Large intestine (tissue), 3 donors: ENCODE results near the gene M6PR. TPM values are rescaled to one million over a fixed set of nuclear protein-coding genes. Genes with fewer than 3 reads are reported as not detected.

Source experiments
- DNase-seq, 2 donors: peaks; one replicate each; pipeline versions ENCODE4 v3.0.0 to v3.0.0-alpha.2; 2013
- H3K27ac ChIP-seq: one replicate; pipeline ENCODE4 v1.5.1; 2013; ENCODE audit warnings: low read length
- H3K27me3 ChIP-seq: 2 replicates; pipeline ENCODE4 v1.6.1; 2013; ENCODE audit warnings: low read length; ENCODE audit not compliant: control insufficient read depth, insufficient read depth
- H3K36me3 ChIP-seq: 2 replicates; pipeline ENCODE4 v1.6.1; 2013; ENCODE audit warnings: low read length; ENCODE audit not compliant: control insufficient read depth, insufficient read depth
- H3K4me1 ChIP-seq: one replicate; pipeline ENCODE4 v1.6.1; 2013; ENCODE audit warnings: low read length; ENCODE audit not compliant: control insufficient read depth, insufficient read depth
- H3K4me3 ChIP-seq: one replicate; pipeline ENCODE4 v1.5.1; 2013; ENCODE audit warnings: low read length
- H3K9me3 ChIP-seq: one replicate; pipeline ENCODE4 v1.6.1; 2013; ENCODE audit warnings: mild to moderate bottlenecking, low read depth, low read length, moderate library complexity; ENCODE audit not compliant: control insufficient read depth
- WGBS: methylation state at CpG from one replicate; pipeline ENCODE4 v1.1.5; 2013; ENCODE audit warnings: low lambda C conversion rate; ENCODE audit not compliant: insufficient coverage; 5-methylcytosine and 5-hydroxymethylcytosine counted together
- polyA plus RNA-seq: library from polyadenylated mRNA; unstranded; fragments of 120-200 nt; gene quantifications from one replicate; pipeline ENCODE4 v1.2.1, GENCODE V29; 2013

M6PR gene
- polyA plus RNA-seq, 1 donor, result 147 TPM

DNA sequence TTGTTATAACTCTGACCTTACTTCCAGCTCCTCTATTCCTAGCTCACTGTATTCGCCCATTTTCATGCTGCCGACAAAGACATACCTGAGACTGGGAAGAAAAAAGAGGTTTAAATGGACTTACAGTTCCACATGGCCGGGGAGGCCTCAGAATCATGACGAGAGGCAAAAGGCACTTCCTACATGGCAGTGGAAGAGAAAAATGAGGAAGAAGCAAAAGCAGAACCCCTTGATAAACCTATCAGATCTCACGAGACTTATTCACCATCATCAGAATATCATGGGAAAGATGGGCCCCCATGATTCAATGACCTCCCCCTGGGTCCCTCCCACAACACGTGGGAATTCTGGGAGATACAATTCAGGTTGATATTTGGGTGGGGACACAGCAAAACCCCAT lies 49.6 kb downstream of the M6PR start:
- H3K36me3 ChIP-seq, result no peaks in the 10 kb centered on the region
- H3K27me3 ChIP-seq, result no peaks in the 10 kb centered on the region
- no peaks in the 10 kb centered on the region for H3K9me3 ChIP-seq
- H3K4me3 ChIP-seq, result no peak overlapping the region
- H3K27ac ChIP-seq, result no peak overlapping the region
- H3K4me1 ChIP-seq, result no peaks in the 10 kb centered on the region
- DNase-seq, result no peak
- no CpG with 5 or more reads among the region's 6 CpGs for WGBS

- DNase-seq, result no peak
- no CpG with 5 or more reads among the region's 7 CpGs for WGBS
Observed at GRCh38 chr12:8897081-8897480, 52.4 kb downstream of the M6PR start.

DNA sequence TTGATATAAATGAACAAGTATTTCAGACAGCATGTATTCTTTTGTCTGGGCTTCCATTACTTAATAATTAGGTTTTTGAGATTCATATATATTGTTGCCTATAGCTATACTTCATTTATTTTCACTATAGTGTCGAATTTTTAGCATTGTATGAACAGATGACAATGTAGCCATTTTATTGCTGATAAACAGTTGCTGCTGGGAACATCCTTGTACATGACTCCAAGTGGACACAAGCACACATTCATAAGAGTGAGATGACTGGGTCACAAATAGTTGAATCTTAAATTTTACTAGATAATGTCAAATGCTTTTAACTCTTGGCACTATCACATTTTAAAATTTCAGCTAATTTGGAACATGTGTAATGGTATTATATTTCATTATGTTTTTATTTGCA lies 54.5 kb downstream of the M6PR start:
- Histone ChIP-seq H3K4me3 (no peak overlapping the region), H3K27me3 (no peaks in the 10 kb centered on the region), H3K4me1 (no peaks in the 10 kb centered on the region), H3K9me3 (no peaks in the 10 kb centered on the region), H3K27ac (no peak overlapping the region), H3K36me3 (no peaks in the 10 kb centered on the region)
- no CpG with 5 or more reads among the region's 1 CpG for WGBS
- no peak for DNase-seq

More at GRCh38 chr12:8897081-8897480, 52.4 kb downstream of the M6PR start:
- Histone ChIP-seq H3K4me1 (no peaks in the 10 kb centered on the region), H3K36me3 (no peaks in the 10 kb centered on the region), H3K27me3 (no peaks in the 10 kb centered on the region), H3K9me3 (no peaks in the 10 kb centered on the region), H3K27ac (no peak overlapping the region), H3K4me3 (no peak overlapping the region)

- DNase-seq, result no peak
- Histone ChIP-seq H3K9me3 (no peaks in the 10 kb centered on the region), H3K4me1 (no peaks in the 10 kb centered on the region), H3K4me3 (no peak overlapping the region), H3K27ac (no peak overlapping the region), H3K36me3 (no peaks in the 10 kb centered on the region), H3K27me3 (no peaks in the 10 kb centered on the region)
Observed at GRCh38 chr12:8894378-8894777, 55.1 kb downstream of the M6PR start.

DNA sequence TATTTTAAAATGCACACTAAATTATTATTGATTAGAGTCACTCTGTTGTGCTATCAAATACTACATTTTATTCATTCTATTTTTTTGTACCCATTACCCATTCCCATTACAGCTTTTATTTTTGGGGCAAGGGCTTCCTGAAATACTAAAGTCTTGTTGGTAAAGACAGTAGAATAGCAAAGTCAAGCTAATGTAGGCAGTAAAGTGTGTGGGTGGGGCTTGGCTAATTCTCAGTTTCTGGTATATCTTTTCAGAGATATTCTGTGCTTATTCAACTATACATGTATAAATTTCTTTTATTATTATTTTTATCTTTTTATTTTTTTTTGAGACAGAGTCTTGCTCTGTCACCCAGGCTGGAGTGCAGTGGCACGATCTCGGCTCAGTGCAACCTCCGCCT lies 57.5 kb downstream of the M6PR start:
- DNase-seq, result no peak
- WGBS, result 100% methylated on average over 3 of the region's 3 CpGs
- no peaks in the 10 kb centered on the region for H3K9me3 ChIP-seq
- no peaks in the 10 kb centered on the region for H3K4me1 ChIP-seq
- no peaks in the 10 kb centered on the region for H3K36me3 ChIP-seq
- no peak overlapping the region for H3K27ac ChIP-seq
- H3K27me3 ChIP-seq, result no peaks in the 10 kb centered on the region
- H3K4me3 ChIP-seq, result no peak overlapping the region

Other genes starting within 250 kb of the M6PR start
- gene A2ML1, start 127.0 kb downstream of the M6PR start, polyA plus RNA-seq, result 0.13 TPM
- 34.2 TPM for gene PHC1, start 35.1 kb downstream of the M6PR start, polyA plus RNA-seq
- gene KLRG1, start 39.9 kb upstream of the M6PR start, polyA plus RNA-seq, result 2.4 TPM
- 74.4 TPM for gene A2M, start 166.3 kb upstream of the M6PR start, polyA plus RNA-seq